ENCODE data around the gene NF2.

NF2 gene

GRCh38 chr22:29673361-29674066 is 70.1 kb downstream of the NF2 start:
- no peak for DNase-seq

DNA sequence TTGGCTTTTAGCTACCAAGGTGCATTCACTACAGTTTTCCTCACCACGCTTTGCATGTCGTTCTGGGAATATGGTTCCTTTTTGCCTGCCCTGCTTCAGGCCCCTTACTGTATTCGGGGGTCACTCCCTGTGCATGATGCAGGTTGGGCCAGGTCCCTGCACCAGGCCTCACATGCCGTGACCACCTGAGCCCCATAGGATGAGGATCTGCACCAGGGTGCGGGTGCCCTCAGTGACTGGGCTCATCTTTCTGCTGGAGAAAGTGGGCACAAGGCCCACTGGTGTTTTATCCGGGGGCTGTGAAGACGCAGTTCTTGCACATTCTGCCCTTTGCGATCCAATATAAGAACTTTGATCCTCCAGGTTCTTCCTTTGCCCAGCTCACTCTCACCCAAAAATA is 70.7 kb downstream of the NF2 start:
- DNase-seq: no peak

DNA sequence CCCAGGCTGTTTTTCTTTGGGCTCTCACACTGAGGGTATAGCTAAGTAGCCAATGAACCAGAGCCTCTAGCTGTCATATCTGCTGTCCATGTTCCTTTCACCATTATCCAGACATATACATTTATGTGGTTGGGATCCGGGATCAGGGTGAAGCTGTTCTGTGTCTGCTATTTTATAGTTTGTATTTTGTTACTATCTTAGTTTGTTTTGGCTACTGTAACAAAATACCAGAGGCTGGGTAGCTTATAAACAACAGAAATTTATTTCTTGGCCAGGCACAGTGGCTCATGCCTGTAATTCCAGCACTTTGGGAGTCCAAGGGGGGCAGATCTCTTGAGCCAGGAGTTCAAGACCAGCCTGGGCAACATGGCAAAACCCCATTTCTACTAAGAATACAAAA is 75.9 kb downstream of the NF2 start:
- no peak for DNase-seq

DNA sequence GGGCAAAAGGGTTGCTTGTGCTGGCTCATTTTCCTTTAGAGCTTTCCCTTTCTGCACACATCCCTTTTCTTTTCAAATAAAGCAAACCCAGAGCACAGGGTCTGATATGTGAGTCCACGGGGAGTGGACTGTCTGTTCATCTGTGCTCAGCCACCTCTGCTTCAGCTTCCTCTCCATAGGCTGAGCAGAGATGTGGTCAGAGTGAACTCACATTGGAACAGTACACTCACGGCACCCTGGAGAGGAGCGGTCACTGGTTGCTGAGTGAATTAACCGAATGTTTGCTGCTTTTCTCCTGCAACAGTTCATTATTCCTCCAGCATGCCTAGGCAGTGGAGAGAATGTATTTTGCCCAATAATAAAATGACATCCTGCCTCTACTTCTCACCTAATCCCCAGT is 80.1 kb downstream of the NF2 start:
- DNase-seq: no peak

DNA sequence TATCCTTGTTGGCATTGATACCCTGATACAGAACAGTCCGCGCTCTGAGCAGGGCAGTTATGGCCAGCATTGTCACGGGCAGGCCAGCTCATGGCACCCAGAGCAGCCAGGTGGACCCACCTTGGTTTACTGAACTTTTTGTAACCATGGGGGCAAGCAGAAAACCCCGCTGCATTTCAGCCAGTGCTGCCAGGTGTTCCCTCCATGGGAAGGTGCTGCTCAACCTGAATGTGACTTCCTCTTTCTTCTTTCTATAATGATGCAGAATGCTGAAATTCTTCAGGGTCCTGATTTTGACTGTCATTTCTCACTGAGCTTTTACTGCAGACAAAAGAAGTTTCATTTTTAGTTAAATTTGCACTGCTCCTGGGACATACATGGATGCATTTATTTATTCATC is 80.8 kb downstream of the NF2 start:
- no peak for DNase-seq

- no peak for DNase-seq
Measured at GRCh38 chr22:29689206-29689879, 85.9 kb downstream of the NF2 start.

- peak; percentile 12 for DNase-seq
Measured at GRCh38 chr22:29689880-29690213, 86.4 kb downstream of the NF2 start.

- no peak for DNase-seq
Measured at GRCh38 chr22:29690476-29690875, 87.0 kb downstream of the NF2 start.

DNA sequence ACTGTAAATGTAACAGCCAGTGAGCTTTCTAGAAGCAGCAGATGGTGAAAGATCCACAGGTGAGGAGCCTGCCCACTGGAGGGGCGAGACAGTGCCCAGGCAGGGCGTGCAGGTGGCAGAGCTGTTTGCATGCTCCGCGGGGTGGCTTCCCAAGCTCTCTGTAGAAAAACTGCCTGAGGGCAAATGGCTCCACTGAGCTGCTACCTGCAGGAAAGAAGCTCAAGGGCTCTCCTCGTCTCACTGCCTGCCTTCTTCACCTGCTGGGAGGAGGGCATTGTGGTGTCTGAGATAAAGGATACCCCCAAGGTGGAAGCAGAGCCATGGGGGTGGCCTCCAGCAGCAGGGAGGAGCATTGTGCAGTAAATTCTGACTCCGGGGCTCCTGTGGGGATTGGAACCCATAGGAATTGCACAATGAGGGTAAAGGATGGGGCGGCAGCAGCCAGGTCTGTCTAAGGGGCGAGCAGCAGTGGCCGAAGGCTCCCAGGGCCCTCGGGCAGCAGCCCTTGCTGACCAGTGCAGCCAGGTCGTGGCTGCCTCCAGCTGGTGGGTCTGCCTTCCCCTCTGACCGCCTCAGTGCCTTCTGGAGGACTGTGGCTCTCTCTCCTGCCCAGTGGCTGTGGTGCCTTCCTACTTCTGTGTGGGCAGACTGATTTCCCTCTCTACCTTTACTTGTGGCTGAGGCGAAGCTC is 88.3 kb downstream of the NF2 start:
- DNase-seq: no peak

DNA sequence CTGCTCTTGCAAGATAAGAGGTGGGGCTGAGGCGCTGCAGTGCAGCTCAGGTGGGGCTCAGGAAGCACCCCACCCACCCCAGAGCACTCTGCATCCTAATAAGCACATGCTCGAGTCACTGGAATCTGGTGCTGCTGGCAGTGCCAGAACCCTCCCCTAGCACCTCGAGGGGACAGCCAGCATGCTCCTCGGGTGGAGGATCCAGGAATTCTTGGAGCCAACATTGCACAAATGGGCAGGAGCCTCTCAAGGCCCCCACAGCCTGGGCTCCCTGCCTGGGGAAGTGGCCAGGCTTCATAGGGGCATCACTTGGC is 88.9 kb downstream of the NF2 start:
- DNase-seq: no peak

- DNase-seq: no peak
Measured at GRCh38 chr22:29693161-29693560, 89.7 kb downstream of the NF2 start.

- DNase-seq: no peak
Measured at GRCh38 chr22:29693671-29694070, 90.2 kb downstream of the NF2 start.

- no peak for DNase-seq
Measured at GRCh38 chr22:29695129-29695926, 91.9 kb downstream of the NF2 start.

DNA sequence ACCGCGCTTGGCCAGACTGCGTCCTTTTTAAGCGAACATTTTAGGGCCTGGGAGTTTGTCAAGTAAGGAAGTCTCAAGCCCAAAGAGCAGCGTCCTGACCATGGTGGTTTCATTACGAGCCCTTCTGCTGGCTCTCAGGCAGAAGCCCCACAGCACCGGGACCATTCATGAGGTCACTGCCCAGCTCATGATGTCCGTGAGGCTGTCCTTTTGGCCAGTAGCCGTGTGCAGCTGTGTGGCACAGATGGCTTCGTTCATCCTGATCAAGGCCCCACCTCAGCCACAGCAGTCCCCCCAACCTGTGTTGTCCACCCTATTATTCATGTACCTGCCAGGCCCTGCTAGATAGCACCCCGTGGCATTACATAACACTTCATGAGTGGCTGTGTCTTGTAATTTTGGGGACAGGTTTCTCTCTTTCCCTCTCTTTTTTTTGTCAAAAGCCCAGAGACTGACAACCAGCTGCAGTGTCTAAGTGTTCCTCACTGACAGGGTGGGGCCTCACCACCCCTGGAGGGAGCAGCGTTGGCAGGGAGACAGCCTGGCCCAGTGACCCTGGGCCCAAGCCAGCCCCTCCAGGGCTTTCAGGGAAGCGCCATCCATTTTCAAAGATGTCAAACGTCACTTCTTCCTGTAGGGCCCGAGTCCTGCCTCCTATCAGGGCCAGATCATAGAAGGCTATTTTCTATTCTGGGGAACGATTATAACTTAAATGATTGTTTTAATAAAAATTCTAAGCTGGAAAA is 94.6 kb downstream of the NF2 start:
- DNase-seq: no peak

DNA sequence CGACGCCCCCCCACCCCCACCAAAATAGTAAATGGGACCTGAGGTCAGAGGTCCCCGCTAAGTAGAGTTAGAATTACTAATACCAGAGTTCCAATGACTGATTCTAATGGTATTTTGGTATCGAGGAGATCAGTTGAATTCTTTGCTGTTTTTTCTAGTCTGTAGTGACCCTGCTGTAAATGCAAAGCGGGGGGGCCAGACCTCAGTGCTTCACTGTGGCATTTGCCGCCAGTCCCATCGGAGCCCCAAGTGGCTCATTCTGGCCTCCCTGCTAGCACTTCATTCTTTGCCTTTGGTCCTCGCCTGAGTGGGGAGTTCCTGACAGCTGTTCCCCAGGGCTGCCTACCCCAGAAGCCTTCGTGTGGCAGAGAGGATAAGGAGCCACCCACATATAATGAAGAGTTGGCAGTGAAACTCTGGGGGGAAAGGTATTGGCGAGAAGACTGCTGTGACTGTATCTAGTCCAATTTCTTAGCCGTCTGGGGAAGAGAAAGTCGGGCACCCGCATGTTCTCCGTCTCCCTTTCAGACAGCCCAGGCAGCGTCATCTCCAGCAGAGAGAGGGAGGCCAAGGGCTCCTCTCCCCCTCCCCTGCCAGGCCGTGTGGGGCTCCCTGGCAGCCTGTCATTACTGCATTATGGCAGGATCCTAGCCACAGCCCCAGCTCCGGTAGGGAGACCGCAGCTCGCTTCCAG is 96.9 kb downstream of the NF2 start:
- DNase-seq: no peak

- DNase-seq: no peak
Measured at GRCh38 chr22:29700900-29701154, 97.4 kb downstream of the NF2 start.

GRCh38 chr22:29701155-29701999 is 97.9 kb downstream of the NF2 start:
- DNase-seq: no peak

- no peak for DNase-seq
Measured at GRCh38 chr22:29702000-29702930, 98.8 kb downstream of the NF2 start.

GRCh38 chr22:29702931-29703501 is 99.6 kb downstream of the NF2 start:
- DNase-seq: no peak

DNA sequence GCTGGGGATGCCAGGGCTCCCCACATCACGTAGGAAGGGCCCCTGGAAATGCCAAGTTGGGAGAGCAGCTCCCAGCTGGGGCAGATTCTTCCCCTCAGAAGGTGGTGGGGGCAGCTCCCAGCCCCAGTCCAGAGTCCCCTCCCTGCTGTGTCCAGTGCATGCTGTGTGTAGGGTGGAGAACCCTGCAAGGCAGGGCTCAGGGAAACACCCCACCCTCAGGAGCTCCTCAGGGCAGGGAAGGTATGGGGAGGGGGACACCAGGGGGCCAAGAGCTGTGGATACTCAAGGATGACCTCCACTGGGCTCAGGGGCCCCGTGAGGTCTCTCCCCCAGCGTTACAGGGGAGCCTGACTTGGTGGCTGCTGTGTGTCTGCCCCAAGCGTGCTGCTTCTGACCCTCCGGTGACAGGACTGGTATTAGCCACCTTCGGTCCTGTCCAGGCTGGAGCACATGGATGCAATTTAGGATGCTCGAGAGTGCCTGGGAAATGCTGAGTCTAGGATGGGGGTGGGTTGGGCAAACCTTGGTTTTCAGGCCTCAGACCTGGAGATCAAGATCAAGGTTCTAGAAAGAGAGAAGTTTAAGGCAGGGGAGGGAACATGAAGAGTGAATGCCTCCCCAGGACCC is 100.2 kb downstream of the NF2 start:
- no peak for DNase-seq

Measured in T-helper 9 cell (primary cell).